GM12878 (cell line): ENCODE results near the gene PLVAP. TPM values are rescaled to one million over a fixed set of nuclear protein-coding genes. Genes with fewer than 3 reads are reported as not detected.

Source experiments
- CBFB ChIP-seq: IDR thresholded peaks from 2 replicates; pipeline ENCODE4 v1.6.1; 2016; ENCODE audit warnings: antibody characterized with exemption, low read depth
- CREM ChIP-seq: IDR thresholded peaks from 2 replicates; pipeline ENCODE4 v1.6.1; 2014; ENCODE audit warnings: antibody characterized with exemption, low read depth
- IRF4 ChIP-seq: IDR thresholded peaks from 2 replicates; pipeline ENCODE4 v1.6.1; 2011; ENCODE audit warnings: low read depth, low read length
- MEF2B ChIP-seq: fragments of 450-650 bp; IDR thresholded peaks from 2 replicates; pipeline ENCODE4 v1.6.1; 2018; ENCODE audit warnings: mild to moderate bottlenecking, moderate library complexity; ENCODE audit not compliant: partially characterized antibody, poor library complexity, severe bottlenecking
- MTA2 ChIP-seq: fragments of 450-650 bp; IDR thresholded peaks from 2 replicates; pipeline ENCODE4 v1.6.1; 2016; ENCODE audit warnings: low read depth, mild to moderate bottlenecking, moderate library complexity
- MXI1 ChIP-seq: fragments of 150-350 bp; IDR thresholded peaks from 2 replicates; pipeline ENCODE4 v1.6.1; 2011; ENCODE audit warnings: low read depth, mild to moderate bottlenecking, inconsistent platforms, low read length, improper control_type of control experiment
- NBN ChIP-seq: fragments of 450-650 bp; IDR thresholded peaks from 2 replicates; pipeline ENCODE4 v1.6.1; 2016
- POLR2A ChIP-seq: IDR thresholded peaks from 2 replicates; pipeline ENCODE4 v1.6.1; 2011; ENCODE audit warnings: low read depth, mild to moderate bottlenecking, low read length
- RUNX3 ChIP-seq: IDR thresholded peaks from 2 replicates; pipeline ENCODE4 v1.6.1; 2012; ENCODE audit warnings: low read length, inconsistent platforms
- STAT3 ChIP-seq: IDR thresholded peaks from 2 replicates; pipeline ENCODE4 v1.6.1; 2011; ENCODE audit warnings: low read depth, low read length, improper control_type of control experiment
- SUPT20H ChIP-seq: IDR thresholded peaks from 2 replicates; pipeline ENCODE4 v1.6.1; 2011; ENCODE audit warnings: low read depth, mild to moderate bottlenecking, low read length, moderate library complexity, borderline replicate concordance; ENCODE audit not compliant: control insufficient read depth
- TAF1 ChIP-seq: IDR thresholded peaks from 2 replicates; pipeline ENCODE4 v1.6.1; 2011; ENCODE audit warnings: mild to moderate bottlenecking, low read depth, low read length, borderline replicate concordance
- TCF12 ChIP-seq: IDR thresholded peaks from 2 replicates; pipeline ENCODE4 v1.6.1; 2011; ENCODE audit warnings: low read depth, mild to moderate bottlenecking, low read length
- TCF3 ChIP-seq: IDR thresholded peaks from 2 replicates; pipeline ENCODE4 v1.6.1; 2012; ENCODE audit warnings: low read depth, mild to moderate bottlenecking, low read length, borderline replicate concordance; ENCODE audit not compliant: insufficient read depth
- ZZZ3 ChIP-seq: IDR thresholded peaks from 2 replicates; pipeline ENCODE4 v1.6.1; 2011; ENCODE audit warnings: low read depth; ENCODE audit not compliant: control insufficient read depth, insufficient read length
- polyA plus RNA-seq, 11 experiments: library from polyadenylated mRNA; depleted of rRNA in 4 of 11; unstranded in 6 of 11; stranded (reverse) in 5 of 11; fragments of >200 nt; fragmentation: Nextera tagmentation in 4 of 11; fragmentation: Illumina TruSeq in 1 of 11; extraction: Ambion mirVana in 4 of 11; extraction: Trizol in 1 of 11; gene quantifications; 1 replicate in 1 of 11; 2 replicates in 10 of 11; pipeline versions ENCODE4 v1.2.1 to v1.2.3, GENCODE V29; 2011 to 2016; ENCODE audit warnings: inconsistent platforms in 2 of 11, missing spikeins in 2 of 11, low read depth in 1 of 11
- total RNA-seq, 4 experiments: library from RNA; depleted of rRNA in 3 of 4; stranded (reverse); fragments of >200 nt in 3 of 4; fragmentation: Illumina TruSeq in 1 of 4; extraction: Trizol in 1 of 4; gene quantifications; 2 replicates each; pipeline versions ENCODE4 v1.2.1 to v1.2.3, GENCODE V29; 2013 to 2021
- TF ChIP-seq, protein P1 (sequence below): fragments of 450-650 bp; IDR thresholded peaks from 2 replicates; pipeline ENCODE4 v1.6.1; 2018; ENCODE audit warnings: mild to moderate bottlenecking, low read depth, moderate library complexity; ENCODE audit not compliant: partially characterized antibody

PLVAP gene
- total and polyA plus RNA-seq, 10 of the 15 experiments (the other 5 are each of a cell fraction or from before 2014, with no cell fraction given): 0.03 to 0.54 (median 0.06) TPM; not detected in 4

DNA sequence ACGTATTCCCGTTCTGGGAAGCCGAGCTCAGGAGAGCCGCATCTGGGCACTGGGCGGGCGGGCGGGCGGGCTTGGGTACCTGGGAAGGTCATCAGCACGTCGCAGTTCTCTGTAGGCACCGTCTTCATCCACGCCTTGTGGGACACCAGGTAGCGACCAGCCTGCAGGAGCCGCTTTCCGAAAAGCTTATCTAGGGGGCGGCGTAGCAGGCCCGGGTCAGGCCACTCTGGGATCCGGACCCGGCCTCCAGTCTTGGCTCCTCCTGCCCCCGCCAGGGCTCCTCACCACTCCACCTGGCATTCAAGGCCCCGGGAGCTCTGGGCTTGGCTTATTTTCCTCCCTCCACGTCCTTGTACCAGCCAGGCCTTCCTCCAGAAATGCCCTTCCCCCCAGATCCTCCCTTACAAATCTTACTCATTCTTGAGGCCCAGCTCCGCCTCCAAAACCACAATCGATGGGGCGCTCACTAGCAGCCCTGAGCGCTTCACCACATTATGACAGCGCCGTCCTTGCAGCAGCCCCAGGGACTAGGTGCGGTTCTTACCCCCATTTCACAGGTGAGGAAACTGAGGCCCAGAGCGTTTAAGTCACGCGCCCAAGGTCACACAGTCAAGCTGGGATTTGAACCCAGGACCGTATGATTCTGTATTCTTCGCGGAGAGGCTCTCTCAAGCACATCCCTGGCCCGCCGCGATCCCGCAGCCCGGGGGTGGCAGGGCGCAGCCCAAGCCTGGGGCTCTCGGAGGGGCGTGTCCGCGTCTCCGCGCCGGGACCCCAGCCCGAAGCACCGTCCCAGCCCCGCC lies 43.3 kb downstream of the PLVAP start (continued):
- TF ChIP-seq CREM (peak; percentile 27; the same call in 1 of the 2 replicates), ZZZ3 (no peak), TCF3 (no peak), TAF1 (peak; percentile 33; the same call in 1 of the 2 replicates), TCF12 (0 out of 2 replicates have a peak, but pooled peaks have one; percentile 9), NBN (no peak), STAT3 (no peak), RUNX3 (peak; percentile 97), POLR2A (peak; percentile 65), CBFB (peak; percentile 91), MTA2 (no peak), MEF2B (peak; percentile 15), SUPT20H (no peak), IRF4 (no peak), MXI1 (no peak)
- TF ChIP-seq, protein P1, sequence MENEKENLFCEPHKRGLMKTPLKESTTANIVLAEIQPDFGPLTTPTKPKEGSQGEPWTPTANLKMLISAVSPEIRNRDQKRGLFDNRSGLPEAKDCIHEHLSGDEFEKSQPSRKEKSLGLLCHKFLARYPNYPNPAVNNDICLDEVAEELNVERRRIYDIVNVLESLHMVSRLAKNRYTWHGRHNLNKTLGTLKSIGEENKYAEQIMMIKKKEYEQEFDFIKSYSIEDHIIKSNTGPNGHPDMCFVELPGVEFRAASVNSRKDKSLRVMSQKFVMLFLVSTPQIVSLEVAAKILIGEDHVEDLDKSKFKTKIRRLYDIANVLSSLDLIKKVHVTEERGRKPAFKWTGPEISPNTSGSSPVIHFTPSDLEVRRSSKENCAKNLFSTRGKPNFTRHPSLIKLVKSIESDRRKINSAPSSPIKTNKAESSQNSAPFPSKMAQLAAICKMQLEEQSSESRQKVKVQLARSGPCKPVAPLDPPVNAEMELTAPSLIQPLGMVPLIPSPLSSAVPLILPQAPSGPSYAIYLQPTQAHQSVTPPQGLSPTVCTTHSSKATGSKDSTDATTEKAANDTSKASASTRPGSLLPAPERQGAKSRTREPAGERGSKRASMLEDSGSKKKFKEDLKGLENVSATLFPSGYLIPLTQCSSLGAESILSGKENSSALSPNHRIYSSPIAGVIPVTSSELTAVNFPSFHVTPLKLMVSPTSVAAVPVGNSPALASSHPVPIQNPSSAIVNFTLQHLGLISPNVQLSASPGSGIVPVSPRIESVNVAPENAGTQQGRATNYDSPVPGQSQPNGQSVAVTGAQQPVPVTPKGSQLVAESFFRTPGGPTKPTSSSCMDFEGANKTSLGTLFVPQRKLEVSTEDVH: no peak
